ENCODE measurements around the gene BBS9.

GRCh38 chr7:33093266-33093665, 36.1 kb upstream of the BBS9 start:
- TF ChIP-seq CTCF (IDR thresholded peaks at IDR 0.05) (no peak), POLR2A (IDR thresholded peaks at IDR 0.05) (no peak), POLR2AphosphoS5 (IDR thresholded peaks at IDR 0.05) (no peak)
